ENCODE measurements around the gene PAPOLA.

GRCh38 chr14:96459851-96460250, 42.3 kb upstream of the PAPOLA start:
- TF ChIP-seq EZH2 (IDR thresholded peaks at IDR 0.05; ENCODE audit: insufficient read depth, low read length) (no peak), CTCF (IDR thresholded peaks at IDR 0.05; ENCODE audit: insufficient read depth, low read depth, low read length) (no peak)
